Measurements from ENCODE around the gene RGS19. TPM values are rescaled to one million over a fixed set of nuclear protein-coding genes. Genes with fewer than 3 reads are reported as not detected.

RGS19 gene
- total RNA-seq, 1 donor from 2014 or later: 7.6 TPM

- no peaks in the 10 kb centered on the region for H3K36me3 Mint-ChIP-seq (ENCODE audit: insufficient read depth)
- no peaks in the 10 kb centered on the region for H3K27me3 Mint-ChIP-seq
- H3K4me1 Mint-ChIP-seq (ENCODE audit: low read depth): peaks cover 13% of the 10 kb centered on the region
- DNase-seq (ENCODE audit: low spot score, unreplicated experiment): no peak
- TF ChIP-seq CTCF (IDR thresholded peaks at IDR 0.05; ENCODE audit: unreplicated experiment): no peak
- no peak overlapping the region for H3K4me3 Mint-ChIP-seq (ENCODE audit: low read depth)
- no peaks in the 10 kb centered on the region for H3K9me3 Mint-ChIP-seq (ENCODE audit: low read depth)
- H3K27ac Mint-ChIP-seq: no peak overlapping the region
Measured at GRCh38 chr20:64067005-64067632, 12.2 kb downstream of the RGS19 start.

- DNase-seq (ENCODE audit: low spot score, unreplicated experiment): no peak
- Mint-ChIP-seq H3K9me3 (ENCODE audit: low read depth) (no peaks in the 10 kb centered on the region), H3K36me3 (ENCODE audit: insufficient read depth) (no peaks in the 10 kb centered on the region), H3K4me3 (ENCODE audit: low read depth) (no peak overlapping the region), H3K27me3 (no peaks in the 10 kb centered on the region), H3K27ac (no peak overlapping the region), H3K4me1 (ENCODE audit: low read depth) (peaks cover 15% of the 10 kb centered on the region)
- TF ChIP-seq CTCF (IDR thresholded peaks at IDR 0.05; ENCODE audit: unreplicated experiment): no peak
Measured at GRCh38 chr20:64065974-64066343, 13.4 kb downstream of the RGS19 start.

- TF ChIP-seq CTCF (IDR thresholded peaks at IDR 0.05; ENCODE audit: unreplicated experiment): no peak
- H3K9me3 Mint-ChIP-seq (ENCODE audit: low read depth): no peaks in the 10 kb centered on the region
- no peak overlapping the region for H3K27ac Mint-ChIP-seq
- no peak overlapping the region for H3K4me3 Mint-ChIP-seq (ENCODE audit: low read depth)
- no peaks in the 10 kb centered on the region for H3K36me3 Mint-ChIP-seq (ENCODE audit: insufficient read depth)
- no peak for DNase-seq (ENCODE audit: low spot score, unreplicated experiment)
- peaks cover 15% of the 10 kb centered on the region for H3K4me1 Mint-ChIP-seq (ENCODE audit: low read depth)
- H3K27me3 Mint-ChIP-seq: no peaks in the 10 kb centered on the region
Measured at GRCh38 chr20:64065062-64065973, 14.0 kb downstream of the RGS19 start.

- no peak for DNase-seq (ENCODE audit: low spot score, unreplicated experiment)
- Mint-ChIP-seq H3K4me1 (ENCODE audit: low read depth) (peaks cover 15% of the 10 kb centered on the region), H3K36me3 (ENCODE audit: insufficient read depth) (no peaks in the 10 kb centered on the region), H3K9me3 (ENCODE audit: low read depth) (no peaks in the 10 kb centered on the region), H3K4me3 (ENCODE audit: low read depth) (peak overlapping the region; percentile 86), H3K27me3 (no peaks in the 10 kb centered on the region), H3K27ac (no peak overlapping the region)
- no peak for TF ChIP-seq CTCF (IDR thresholded peaks at IDR 0.05; ENCODE audit: unreplicated experiment)
Measured at GRCh38 chr20:64064145-64064698, 15.1 kb downstream of the RGS19 start.

- no peak for DNase-seq (ENCODE audit: low spot score, unreplicated experiment)
- no peak overlapping the region for H3K27ac Mint-ChIP-seq
- no peaks in the 10 kb centered on the region for H3K27me3 Mint-ChIP-seq
- no peaks in the 10 kb centered on the region for H3K36me3 Mint-ChIP-seq (ENCODE audit: insufficient read depth)
- TF ChIP-seq CTCF (IDR thresholded peaks at IDR 0.05; ENCODE audit: unreplicated experiment): no peak
- H3K4me3 Mint-ChIP-seq (ENCODE audit: low read depth): peak overlapping the region; percentile 86
- no peaks in the 10 kb centered on the region for H3K9me3 Mint-ChIP-seq (ENCODE audit: low read depth)
- peaks cover 15% of the 10 kb centered on the region for H3K4me1 Mint-ChIP-seq (ENCODE audit: low read depth)
Measured at GRCh38 chr20:64063389-64064144, 15.8 kb downstream of the RGS19 start.
